VCaP (cell line): Measurements from ENCODE around the gene FNIP1.
A peak's percentile ranks its signal among the peaks of the same experiment; 100 is the strongest.

Experiments used
- H3K27ac ChIP-seq: fragments of 450-650 bp; 2 replicates; pipeline ENCODE4 v1.5.1; 2017
- TF ChIP-seq, protein P1 (sequence below): fragments of 450-650 bp; conservative IDR thresholded peaks from 2 replicates; pipeline ENCODE4 v1.5.1; 2017; ENCODE audit warnings: mild to moderate bottlenecking, moderate library complexity

Gene FNIP1

DNA sequence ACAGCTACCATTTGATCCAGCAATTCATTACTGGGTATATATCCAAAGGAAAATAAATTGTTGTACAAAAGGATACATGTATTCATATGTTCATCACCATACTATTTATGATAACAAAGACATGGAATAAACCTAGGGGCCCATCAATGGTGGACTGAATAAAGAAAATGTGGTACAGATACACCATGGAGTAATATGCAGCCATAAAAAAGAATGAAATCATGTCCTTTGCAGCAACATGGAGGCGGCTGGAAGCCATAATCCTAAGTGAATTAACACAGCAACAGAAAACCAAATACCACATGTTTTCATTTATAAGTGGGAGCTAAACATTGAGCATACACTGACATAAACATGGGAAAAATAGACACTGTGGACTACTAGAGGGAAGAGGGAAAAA, 37.1 kb downstream of the FNIP1 start:
- TF ChIP-seq, protein P1, sequence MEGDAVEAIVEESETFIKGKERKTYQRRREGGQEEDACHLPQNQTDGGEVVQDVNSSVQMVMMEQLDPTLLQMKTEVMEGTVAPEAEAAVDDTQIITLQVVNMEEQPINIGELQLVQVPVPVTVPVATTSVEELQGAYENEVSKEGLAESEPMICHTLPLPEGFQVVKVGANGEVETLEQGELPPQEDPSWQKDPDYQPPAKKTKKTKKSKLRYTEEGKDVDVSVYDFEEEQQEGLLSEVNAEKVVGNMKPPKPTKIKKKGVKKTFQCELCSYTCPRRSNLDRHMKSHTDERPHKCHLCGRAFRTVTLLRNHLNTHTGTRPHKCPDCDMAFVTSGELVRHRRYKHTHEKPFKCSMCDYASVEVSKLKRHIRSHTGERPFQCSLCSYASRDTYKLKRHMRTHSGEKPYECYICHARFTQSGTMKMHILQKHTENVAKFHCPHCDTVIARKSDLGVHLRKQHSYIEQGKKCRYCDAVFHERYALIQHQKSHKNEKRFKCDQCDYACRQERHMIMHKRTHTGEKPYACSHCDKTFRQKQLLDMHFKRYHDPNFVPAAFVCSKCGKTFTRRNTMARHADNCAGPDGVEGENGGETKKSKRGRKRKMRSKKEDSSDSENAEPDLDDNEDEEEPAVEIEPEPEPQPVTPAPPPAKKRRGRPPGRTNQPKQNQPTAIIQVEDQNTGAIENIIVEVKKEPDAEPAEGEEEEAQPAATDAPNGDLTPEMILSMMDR, result no peak
- no peak overlapping the region for H3K27ac ChIP-seq

DNA sequence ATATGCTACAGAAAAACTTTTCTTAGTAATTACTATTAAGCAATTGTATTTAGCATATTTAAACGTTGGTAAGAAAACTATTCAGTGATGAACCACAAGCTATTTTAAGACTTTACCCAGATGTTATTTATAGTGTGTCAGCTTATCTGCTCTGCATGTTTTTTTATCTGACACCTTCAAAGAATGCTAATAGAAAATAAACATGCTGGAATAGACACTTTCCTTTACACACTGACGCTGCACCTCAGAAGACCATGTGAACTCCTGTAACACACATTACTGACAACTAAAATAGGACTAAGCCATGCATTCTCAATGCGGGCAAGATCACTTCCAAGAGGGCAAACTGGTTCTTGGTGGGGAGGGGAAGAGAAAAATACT, 38.3 kb downstream of the FNIP1 start:
- no peak overlapping the region for H3K27ac ChIP-seq
- TF ChIP-seq, protein P1, result no peak

- no peak overlapping the region for H3K27ac ChIP-seq
- TF ChIP-seq, protein P1, result no peak
Measured at GRCh38 chr5:131757830-131758519, 38.8 kb downstream of the FNIP1 start.

GRCh38 chr5:131756942-131757341, 39.9 kb downstream of the FNIP1 start:
- TF ChIP-seq, protein P1, result no peak

DNA sequence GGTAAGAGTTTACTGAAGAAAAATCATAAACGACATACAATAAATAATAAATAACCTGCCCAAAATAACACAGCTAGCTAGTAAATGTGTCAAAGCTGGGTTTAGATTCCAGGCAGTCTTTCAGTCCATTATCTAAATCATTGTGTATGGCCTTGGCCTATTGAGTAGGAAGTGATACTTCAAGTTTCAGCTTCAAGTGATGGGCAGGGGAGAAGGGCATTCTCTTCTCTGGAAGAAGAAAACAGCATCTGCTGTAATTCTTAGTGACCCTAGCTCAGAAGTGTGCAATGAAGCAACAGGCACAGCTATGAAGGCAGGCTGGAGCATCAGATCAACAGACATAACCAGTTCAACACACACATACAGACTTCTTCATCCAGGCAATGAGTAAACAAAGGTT, 42.5 kb downstream of the FNIP1 start:
- peak overlapping the region; percentile 12; the same call in 1 of the 2 replicates for H3K27ac ChIP-seq
- TF ChIP-seq, protein P1, result no peak

More at GRCh38 chr5:131756942-131757341, 39.9 kb downstream of the FNIP1 start:
- H3K27ac ChIP-seq, result no peak overlapping the region

DNA sequence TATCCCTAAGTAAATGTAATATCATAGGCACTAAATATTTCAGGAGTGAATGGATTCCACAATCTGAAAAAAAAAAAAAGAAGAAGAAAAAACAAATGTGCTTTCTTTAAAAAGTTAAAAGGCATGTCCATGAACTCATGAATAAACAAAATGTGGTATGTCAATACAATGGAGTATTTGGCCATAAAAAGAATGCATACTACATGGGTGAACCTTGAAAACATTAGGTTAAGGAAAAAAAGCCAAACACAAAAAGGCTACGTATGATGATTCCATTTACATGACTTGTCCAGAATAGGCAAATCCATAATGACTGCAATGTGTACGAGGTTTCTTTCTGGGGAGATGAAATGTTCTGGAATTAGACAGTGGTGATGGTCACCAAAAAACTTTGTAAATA, 45.3 kb downstream of the FNIP1 start:
- TF ChIP-seq, protein P1, result no peak

GRCh38 chr5:131749723-131750470, 46.9 kb downstream of the FNIP1 start:
- TF ChIP-seq, protein P1, result no peak

More for the DNA sequence above, 45.3 kb downstream of the FNIP1 start:
- no peak overlapping the region for H3K27ac ChIP-seq

More at GRCh38 chr5:131749723-131750470, 46.9 kb downstream of the FNIP1 start:
- H3K27ac ChIP-seq, result no peak overlapping the region
